Neural crest cell (in vitro differentiated cells): ENCODE results near the gene FOXB2. TPM values are rescaled to one million over a fixed set of nuclear protein-coding genes. Genes with fewer than 3 reads are reported as not detected.
"Not testable (repeated sequence)": the region's sequence is repeated elsewhere in the genome, so short reads cannot be mapped to it uniquely, and the experiment has no call there.

Experiments
- DNase-seq: peaks from one replicate; pipeline ENCODE4 v3.0.0; 2021; ENCODE audit warnings: low read depth, mixed read lengths, low spot score
- H3K27ac Mint-ChIP-seq: one replicate; pipeline ENCODE4 v1.8.0; 2021; ENCODE audit warnings: mild to moderate bottlenecking, mixed read lengths; ENCODE audit not compliant: unreplicated experiment
- H3K27me3 Mint-ChIP-seq: 2 replicates; pipeline ENCODE4 v1.8.0; 2021; ENCODE audit warnings: low read depth, mild to moderate bottlenecking, mixed read lengths
- H3K36me3 Mint-ChIP-seq: 2 replicates; pipeline ENCODE4 v1.8.0; 2021; ENCODE audit warnings: low read depth, mild to moderate bottlenecking, mixed read lengths
- H3K4me1 Mint-ChIP-seq: 2 replicates; pipeline ENCODE4 v1.8.0; 2021; ENCODE audit warnings: mixed read lengths
- H3K4me3 Mint-ChIP-seq: one replicate; pipeline ENCODE4 v1.8.0; 2021; ENCODE audit warnings: mild to moderate bottlenecking, mixed read lengths
- H3K9me3 Mint-ChIP-seq: 2 replicates; pipeline ENCODE4 v1.8.0; 2021; ENCODE audit warnings: mixed read lengths
- CTCF ChIP-seq: fragments of 200-600 bp; sonication (generic); conservative IDR thresholded peaks from 2 replicates; pipeline ENCODE4 v1.5.0; 2021; ENCODE audit warnings: antibody characterized with exemption, mild to moderate bottlenecking
- long read RNA-seq: library from polyadenylated mRNA; unstranded; transcript quantifications from one replicate; pipeline ENCODE4 v2.0.0, GENCODE V29; 2020
- total RNA-seq: library from RNA; stranded (reverse); gene quantifications from 2 replicates; pipeline ENCODE4 v1.2.1, GENCODE V29; 2021

The FOXB2 gene
- not detected in 2 replicates for total RNA-seq
- long read RNA-seq: 0 reads

GRCh38 chr9:77019236-77019925, at the start of gene FOXB2:
Gene FOXB2 (plus strand): TSS chr9:77019655. CDS start chr9:77019655, 0 bp downstream.
- Mint-ChIP-seq H3K36me3 (no peaks in the 10 kb centered on the region), H3K4me3 (peak within 1 kb of the TSS; percentile 65)

GRCh38 chr9:76969716-76970115, 49.7 kb upstream of the FOXB2 start:
- Mint-ChIP-seq H3K27me3 (peaks cover 18% of the 10 kb centered on the region), H3K36me3 (no peaks in the 10 kb centered on the region), H3K9me3 (peaks cover 3% of the 10 kb centered on the region), H3K4me1 (no peaks in the 10 kb centered on the region), H3K4me3 (no peak overlapping the region), H3K27ac (no peak overlapping the region)
- no peak for DNase-seq
- TF ChIP-seq CTCF: no peak

More at GRCh38 chr9:77019236-77019925, at the start of gene FOXB2:
- DNase-seq: peak; percentile 6
- Mint-ChIP-seq H3K4me1 (peaks cover 41% of the 10 kb centered on the region), H3K27ac (no peak within 1 kb of the TSS), H3K9me3 (no peaks in the 10 kb centered on the region), H3K27me3 (peaks cover 100% of the 10 kb centered on the region)
- TF ChIP-seq CTCF: no peak

- not testable (repeated sequence) for DNase-seq, H3K4me3 Mint-ChIP-seq, H3K4me1 Mint-ChIP-seq, H3K27ac Mint-ChIP-seq, H3K9me3 Mint-ChIP-seq, H3K36me3 Mint-ChIP-seq
- H3K27me3 Mint-ChIP-seq: peaks cover 31% of the 10 kb centered on the region
Measured at GRCh38 chr9:76978831-76979230, 40.6 kb upstream of the FOXB2 start.

GRCh38 chr9:76980566-76980965, 38.9 kb upstream of the FOXB2 start:
- H3K4me1 Mint-ChIP-seq: no peaks in the 10 kb centered on the region
- H3K36me3 Mint-ChIP-seq: no peaks in the 10 kb centered on the region
- TF ChIP-seq CTCF: no peak
- no peak for DNase-seq
- peaks cover 19% of the 10 kb centered on the region for H3K27me3 Mint-ChIP-seq
- H3K4me3 Mint-ChIP-seq: no peak overlapping the region
- H3K9me3 Mint-ChIP-seq: no peaks in the 10 kb centered on the region
- H3K27ac Mint-ChIP-seq: no peak overlapping the region

- no peak overlapping the region for H3K27ac Mint-ChIP-seq
- TF ChIP-seq CTCF: no peak
- no peaks in the 10 kb centered on the region for H3K36me3 Mint-ChIP-seq
- H3K9me3 Mint-ChIP-seq: no peaks in the 10 kb centered on the region
- H3K4me3 Mint-ChIP-seq: no peak overlapping the region
- peaks cover 22% of the 10 kb centered on the region for H3K27me3 Mint-ChIP-seq
- no peaks in the 10 kb centered on the region for H3K4me1 Mint-ChIP-seq
- DNase-seq: no peak
Measured at GRCh38 chr9:76984486-76984885, 35.0 kb upstream of the FOXB2 start.

- Mint-ChIP-seq H3K9me3 (no peaks in the 10 kb centered on the region), H3K27me3 (peaks cover 23% of the 10 kb centered on the region), H3K27ac (no peak overlapping the region), H3K36me3 (no peaks in the 10 kb centered on the region), H3K4me3 (no peak overlapping the region), H3K4me1 (no peaks in the 10 kb centered on the region)
- no peak for DNase-seq
- TF ChIP-seq CTCF: no peak
Measured at GRCh38 chr9:76985581-76985980, 33.9 kb upstream of the FOXB2 start.
